HepG2 (cell line): ENCODE results near the gene CCDC33. TPM values are rescaled to one million over a fixed set of nuclear protein-coding genes. Genes with fewer than 3 reads are reported as not detected.

Experiments used
- AGO1 ChIP-seq: fragments of 200-400 bp; formaldehyde crosslinking; IDR thresholded peaks from 2 replicates; pipeline ENCODE4 v1.6.1; 2017; ENCODE audit warnings: mild to moderate bottlenecking, low read depth, low read length, moderate library complexity; ENCODE audit not compliant: poor library complexity, severe bottlenecking
- CAMTA2 ChIP-seq: sonication (generic); formaldehyde crosslinking; IDR thresholded peaks from 2 replicates; pipeline ENCODE4 v1.4.0; 2020; ENCODE audit warnings: mild to moderate bottlenecking, missing genetic modification reagents, borderline replicate concordance
- JUND ChIP-seq: sonication (generic); formaldehyde crosslinking; IDR thresholded peaks from 2 replicates; pipeline ENCODE4 v1.8.0; 2022; ENCODE audit warnings: mild to moderate bottlenecking, missing genetic modification reagents
- MTA3 ChIP-seq: sonication (generic); formaldehyde crosslinking; IDR thresholded peaks from 2 replicates; pipeline ENCODE4 v1.4.0; 2020; ENCODE audit warnings: missing genetic modification reagents
- NFE2 ChIP-seq: sonication (generic); formaldehyde crosslinking; IDR thresholded peaks from 2 replicates; pipeline ENCODE4 v1.4.0; 2020; ENCODE audit warnings: missing genetic modification reagents
- PCBP2 ChIP-seq: fragments of 200-400 bp; formaldehyde crosslinking; optimal IDR thresholded peaks from 2 replicates; pipeline ENCODE3; 2018; ENCODE audit warnings: low read length, low read depth; ENCODE audit not compliant: poor library complexity, severe bottlenecking
- POLR2A ChIP-seq, 2 experiments: IDR thresholded peaks; 2 replicates each; pipeline ENCODE4 v1.6.1; 2011; ENCODE audit warnings: low read depth in 2 of 2, low read length in 2 of 2, mild to moderate bottlenecking in 1 of 2, moderate library complexity in 1 of 2; ENCODE audit not compliant: insufficient read depth in 1 of 2
- REPIN1 ChIP-seq: sonication (generic); formaldehyde crosslinking; IDR thresholded peaks from 2 replicates; pipeline ENCODE4 v1.8.0; 2022; ENCODE audit warnings: missing genetic modification reagents, low read depth, mild to moderate bottlenecking, borderline replicate concordance
- SAP130 ChIP-seq: IDR thresholded peaks from 2 replicates; pipeline ENCODE4 v1.6.1; 2016; ENCODE audit warnings: low read depth
- SMYD3 ChIP-seq: sonication (generic); formaldehyde crosslinking; IDR thresholded peaks from 2 replicates; pipeline ENCODE4 v1.8.1; 2023; ENCODE audit warnings: mild to moderate bottlenecking, missing genetic modification reagents
- TBX2 ChIP-seq: sonication (generic); formaldehyde crosslinking; IDR thresholded peaks from 2 replicates; pipeline ENCODE4 v1.5.0; 2020; ENCODE audit warnings: missing genetic modification reagents, mild to moderate bottlenecking, borderline replicate concordance
- XBP1 ChIP-seq: sonication (generic); formaldehyde crosslinking; IDR thresholded peaks from 2 replicates; pipeline ENCODE4 v1.5.0; 2020; ENCODE audit warnings: missing genetic modification reagents
- ZC3H4 ChIP-seq: sonication (generic); formaldehyde crosslinking; IDR thresholded peaks from 2 replicates; pipeline ENCODE4 v1.4.0; 2020; ENCODE audit warnings: missing genetic modification reagents, borderline replicate concordance
- ZNF10 ChIP-seq: sonication (generic); formaldehyde crosslinking; IDR thresholded peaks from 2 replicates; pipeline ENCODE4 v1.4.0; 2020; ENCODE audit warnings: mild to moderate bottlenecking, low read depth, missing genetic modification reagents, borderline replicate concordance
- ZNF431 ChIP-seq: sonication (generic); formaldehyde crosslinking; IDR thresholded peaks from 2 replicates; pipeline ENCODE4 v1.9.0; 2022; ENCODE audit warnings: missing genetic modification reagents, low read depth, mild to moderate bottlenecking, borderline replicate concordance
- ZNF432 ChIP-seq: sonication (generic); formaldehyde crosslinking; IDR thresholded peaks from 2 replicates; pipeline ENCODE4 v1.5.0; 2020; ENCODE audit warnings: missing genetic modification reagents, mild to moderate bottlenecking, borderline replicate concordance
- ZNF614 ChIP-seq: IDR thresholded peaks from 2 replicates; pipeline ENCODE4 v1.6.1; 2018; ENCODE audit warnings: missing biosample characterization, missing genetic modification reagents, inconsistent platforms, borderline replicate concordance
- ZNF616 ChIP-seq: sonication (generic); formaldehyde crosslinking; IDR thresholded peaks from 2 replicates; pipeline ENCODE4 v1.5.0; 2020; ENCODE audit warnings: low read depth, mild to moderate bottlenecking, missing genetic modification reagents
- ZNF773 ChIP-seq: sonication (generic); formaldehyde crosslinking; IDR thresholded peaks from 2 replicates; pipeline ENCODE4 v1.4.0; 2020; ENCODE audit warnings: missing genetic modification reagents, borderline replicate concordance
- polyA plus RNA-seq, 8 experiments: library from polyadenylated mRNA; depleted of rRNA in 3 of 8; stranded (reverse) in 7 of 8; unstranded in 1 of 8; fragments of >200 nt; fragmentation: Illumina TruSeq in 4 of 8; extraction: Trizol in 4 of 8; gene quantifications; 2 replicates each; pipeline versions ENCODE4 v1.2.1 to v1.2.3, GENCODE V29; 2011 to 2016; ENCODE audit warnings: low read depth in 4 of 8, missing spikeins in 1 of 8, mixed read lengths in 1 of 8; ENCODE audit not compliant: insufficient read depth in 1 of 8
- total RNA-seq, 5 experiments: library from RNA; depleted of rRNA; stranded (reverse); fragments of >200 nt; fragmentation: Illumina TruSeq; extraction: Trizol; gene quantifications; 2 replicates each; pipeline ENCODE4 v1.2.3, GENCODE V29; 2016; ENCODE audit warnings: low read depth in 1 of 5
- TF ChIP-seq, protein P1 (sequence below): sonication (generic); formaldehyde crosslinking; IDR thresholded peaks from 2 replicates; pipeline ENCODE4 v1.4.0; 2020; ENCODE audit warnings: missing genetic modification reagents
- TF ChIP-seq, protein P2 (sequence below): sonication (generic); IDR thresholded peaks from 2 replicates; pipeline ENCODE4 v1.6.1; 2016; ENCODE audit warnings: low read depth, borderline replicate concordance
- TF ChIP-seq, protein P3 (sequence below): sonication (generic); formaldehyde crosslinking; IDR thresholded peaks from 2 replicates; pipeline ENCODE4 v1.4.0; 2020; ENCODE audit warnings: missing genetic modification reagents
- TF ChIP-seq, protein P4 (sequence below): IDR thresholded peaks from 2 replicates; pipeline ENCODE4 v1.6.1; 2012; ENCODE audit warnings: low read depth, low read length, improper control_type of control experiment
- TF ChIP-seq, protein P5 (sequence below): sonication (generic); formaldehyde crosslinking; IDR thresholded peaks from 2 replicates; pipeline ENCODE4 v1.4.0; 2020; ENCODE audit warnings: missing genetic modification reagents

CCDC33 gene
- total and polyA plus RNA-seq, 2 of the 13 experiments (the other 11 are each of a cell fraction or from before 2014, with no cell fraction given) = 0.30 TPM; not detected in 1

DNA sequence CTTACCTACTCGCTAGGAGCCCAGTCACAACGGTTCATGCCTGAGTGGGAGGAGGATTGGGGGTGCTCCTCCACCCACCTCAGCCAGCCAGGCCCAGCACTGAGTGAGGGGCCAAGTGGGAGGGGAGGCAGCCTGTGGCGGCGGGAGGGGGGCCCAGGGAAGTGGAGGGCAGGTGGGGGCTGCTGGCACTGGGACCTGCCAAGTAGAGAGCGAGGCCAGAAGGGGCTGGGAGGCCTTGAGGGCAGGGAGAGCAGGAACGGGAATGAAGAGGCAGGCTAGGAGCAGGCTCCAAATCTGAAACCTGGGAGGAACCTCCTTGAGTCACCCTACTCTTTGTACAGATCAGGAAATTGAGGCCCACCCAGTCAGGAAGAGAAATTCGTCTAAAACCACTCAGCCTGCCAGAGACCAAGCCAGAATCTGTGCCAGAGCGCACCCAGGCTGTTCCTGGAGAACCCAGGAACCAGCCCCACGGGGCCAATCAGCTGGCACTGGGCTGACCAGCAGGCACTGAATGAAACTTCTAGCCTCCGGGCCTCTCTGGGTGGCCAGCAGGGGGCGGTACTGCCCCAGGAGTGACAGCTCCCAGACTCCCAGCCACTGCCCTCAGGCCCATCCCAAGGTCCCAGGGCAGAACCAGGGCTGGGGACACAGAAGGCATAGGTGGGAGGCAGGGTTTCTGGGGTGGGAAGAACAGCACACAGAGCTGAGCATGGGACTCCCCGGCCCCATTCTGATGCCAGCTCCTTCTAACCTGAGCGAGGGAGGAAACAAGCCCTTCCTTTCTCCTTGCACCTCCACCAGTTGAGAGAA, 146.1 kb downstream of the CCDC33 start (continued):
- TF ChIP-seq AGO1 (no peak), ZNF10 (no peak), ZNF773 (CRISPR knock-in tag) (no peak), MTA3 (no peak), JUND (CRISPR knock-in tag) (no peak), SMYD3 (no peak), ZNF616 (no peak), TBX2 (CRISPR knock-in tag) (no peak), ZNF614 (CRISPR knock-in tag) (peak; percentile 25; the same call in 1 of the 2 replicates), ZC3H4 (CRISPR knock-in tag) (no peak), ZNF432 (CRISPR knock-in tag) (no peak), SAP130 (peak; percentile 58), POLR2A (IDR thresholded peaks at IDR 0.05; ENCODE audit: insufficient read depth in 1 of 2, low read depth in 2 of 2, low read length in 2 of 2) (no peak), XBP1 (no peak), ZNF431 (CRISPR knock-in tag) (no peak), NFE2 (no peak), PCBP2 (no peak), REPIN1 (CRISPR knock-in tag) (no peak), CAMTA2 (CRISPR knock-in tag) (no peak)
- TF ChIP-seq, protein P1, sequence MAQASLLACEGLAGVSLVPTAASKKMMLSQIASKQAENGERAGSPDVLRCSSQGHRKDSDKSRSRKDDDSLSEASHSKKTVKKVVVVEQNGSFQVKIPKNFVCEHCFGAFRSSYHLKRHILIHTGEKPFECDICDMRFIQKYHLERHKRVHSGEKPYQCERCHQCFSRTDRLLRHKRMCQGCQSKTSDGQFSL (CRISPR knock-in tag) = no peak
- TF ChIP-seq, protein P2, sequence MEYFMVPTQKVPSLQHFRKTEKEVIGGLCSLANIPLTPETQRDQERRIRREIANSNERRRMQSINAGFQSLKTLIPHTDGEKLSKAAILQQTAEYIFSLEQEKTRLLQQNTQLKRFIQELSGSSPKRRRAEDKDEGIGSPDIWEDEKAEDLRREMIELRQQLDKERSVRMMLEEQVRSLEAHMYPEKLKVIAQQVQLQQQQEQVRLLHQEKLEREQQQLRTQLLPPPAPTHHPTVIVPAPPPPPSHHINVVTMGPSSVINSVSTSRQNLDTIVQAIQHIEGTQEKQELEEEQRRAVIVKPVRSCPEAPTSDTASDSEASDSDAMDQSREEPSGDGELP = peak; percentile 93; the same call in 1 of the 2 replicates
- TF ChIP-seq, protein P3, sequence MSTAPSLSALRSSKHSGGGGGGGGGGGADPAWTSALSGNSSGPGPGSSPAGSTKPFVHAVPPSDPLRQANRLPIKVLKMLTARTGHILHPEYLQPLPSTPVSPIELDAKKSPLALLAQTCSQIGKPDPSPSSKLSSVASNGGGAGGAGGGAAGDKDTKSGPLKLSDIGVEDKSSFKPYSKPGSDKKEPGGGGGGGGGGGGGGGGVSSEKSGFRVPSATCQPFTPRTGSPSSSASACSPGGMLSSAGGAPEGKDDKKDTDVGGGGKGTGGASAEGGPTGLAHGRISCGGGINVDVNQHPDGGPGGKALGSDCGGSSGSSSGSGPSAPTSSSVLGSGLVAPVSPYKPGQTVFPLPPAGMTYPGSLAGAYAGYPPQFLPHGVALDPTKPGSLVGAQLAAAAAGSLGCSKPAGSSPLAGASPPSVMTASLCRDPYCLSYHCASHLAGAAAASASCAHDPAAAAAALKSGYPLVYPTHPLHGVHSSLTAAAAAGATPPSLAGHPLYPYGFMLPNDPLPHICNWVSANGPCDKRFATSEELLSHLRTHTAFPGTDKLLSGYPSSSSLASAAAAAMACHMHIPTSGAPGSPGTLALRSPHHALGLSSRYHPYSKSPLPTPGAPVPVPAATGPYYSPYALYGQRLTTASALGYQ (CRISPR knock-in tag) = no peak
- TF ChIP-seq, protein P4, sequence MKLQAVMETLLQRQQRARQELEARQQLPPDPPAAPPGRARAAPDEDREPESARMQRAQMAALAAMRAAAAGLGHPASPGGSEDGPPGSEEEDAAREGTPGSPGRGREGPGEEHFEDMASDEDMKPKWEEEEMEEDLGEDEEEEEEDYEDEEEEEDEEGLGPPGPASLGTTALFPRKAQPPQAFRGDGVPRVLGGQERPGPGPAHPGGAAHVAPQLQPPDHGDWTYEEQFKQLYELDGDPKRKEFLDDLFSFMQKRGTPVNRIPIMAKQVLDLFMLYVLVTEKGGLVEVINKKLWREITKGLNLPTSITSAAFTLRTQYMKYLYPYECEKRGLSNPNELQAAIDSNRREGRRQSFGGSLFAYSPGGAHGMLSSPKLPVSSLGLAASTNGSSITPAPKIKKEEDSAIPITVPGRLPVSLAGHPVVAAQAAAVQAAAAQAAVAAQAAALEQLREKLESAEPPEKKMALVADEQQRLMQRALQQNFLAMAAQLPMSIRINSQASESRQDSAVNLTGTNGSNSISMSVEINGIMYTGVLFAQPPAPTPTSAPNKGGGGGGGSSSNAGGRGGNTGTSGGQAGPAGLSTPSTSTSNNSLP = no peak
- TF ChIP-seq, protein P5, sequence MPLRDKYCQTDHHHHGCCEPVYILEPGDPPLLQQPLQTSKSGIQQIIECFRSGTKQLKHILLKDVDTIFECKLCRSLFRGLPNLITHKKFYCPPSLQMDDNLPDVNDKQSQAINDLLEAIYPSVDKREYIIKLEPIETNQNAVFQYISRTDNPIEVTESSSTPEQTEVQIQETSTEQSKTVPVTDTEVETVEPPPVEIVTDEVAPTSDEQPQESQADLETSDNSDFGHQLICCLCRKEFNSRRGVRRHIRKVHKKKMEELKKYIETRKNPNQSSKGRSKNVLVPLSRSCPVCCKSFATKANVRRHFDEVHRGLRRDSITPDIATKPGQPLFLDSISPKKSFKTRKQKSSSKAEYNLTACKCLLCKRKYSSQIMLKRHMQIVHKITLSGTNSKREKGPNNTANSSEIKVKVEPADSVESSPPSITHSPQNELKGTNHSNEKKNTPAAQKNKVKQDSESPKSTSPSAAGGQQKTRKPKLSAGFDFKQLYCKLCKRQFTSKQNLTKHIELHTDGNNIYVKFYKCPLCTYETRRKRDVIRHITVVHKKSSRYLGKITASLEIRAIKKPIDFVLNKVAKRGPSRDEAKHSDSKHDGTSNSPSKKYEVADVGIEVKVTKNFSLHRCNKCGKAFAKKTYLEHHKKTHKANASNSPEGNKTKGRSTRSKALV = peak; percentile 73
